HUES48 (cell line): Measurements from ENCODE around the gene UTY.
"Not testable (repeated sequence)": the region's sequence is repeated elsewhere in the genome, so short reads cannot be mapped to it uniquely, and the experiment has no call there.

ENCODE experiments used
- H3K27ac ChIP-seq: one replicate; pipeline ENCODE4 v1.7.0; 2013; ENCODE audit warnings: low read depth, low read length, inconsistent platforms
- H3K27me3 ChIP-seq: 2 replicates; pipeline ENCODE4 v1.6.1; 2013; ENCODE audit warnings: mild to moderate bottlenecking, low read length; ENCODE audit not compliant: control insufficient read depth, insufficient read depth
- H3K36me3 ChIP-seq: 2 replicates; pipeline ENCODE4 v1.6.1; 2013; ENCODE audit warnings: low read length; ENCODE audit not compliant: control insufficient read depth, insufficient read depth
- H3K4me1 ChIP-seq: 2 replicates; pipeline ENCODE4 v1.6.1; 2013; ENCODE audit warnings: mild to moderate bottlenecking, low read length; ENCODE audit not compliant: control insufficient read depth, insufficient read depth
- H3K4me3 ChIP-seq: 2 replicates; pipeline ENCODE4 v1.5.1; 2013; ENCODE audit warnings: mild to moderate bottlenecking, low read depth, low read length
- H3K9ac ChIP-seq: 2 replicates; pipeline ENCODE4 v1.6.1; 2013; ENCODE audit warnings: mild to moderate bottlenecking, low read depth, low read length, moderate library complexity
- H3K9me3 ChIP-seq: 2 replicates; pipeline ENCODE4 v1.6.1; 2013; ENCODE audit warnings: low read length; ENCODE audit not compliant: control insufficient read depth, insufficient read depth

Gene UTY

GRCh38 chrY:13296176-13296890 is 183.5 kb downstream of the UTY start:
- no peak overlapping the region for H3K9ac ChIP-seq
- H3K4me1 ChIP-seq = no peaks in the 10 kb centered on the region
- H3K4me3 ChIP-seq = no peak overlapping the region
- no peaks in the 10 kb centered on the region for H3K27me3 ChIP-seq
- H3K36me3 ChIP-seq = no peaks in the 10 kb centered on the region
- no peak overlapping the region for H3K27ac ChIP-seq
- no peaks in the 10 kb centered on the region for H3K9me3 ChIP-seq

- no peak overlapping the region for H3K9ac ChIP-seq
- no peaks in the 10 kb centered on the region for H3K36me3 ChIP-seq
- no peak overlapping the region for H3K4me3 ChIP-seq
- H3K27me3 ChIP-seq = no peaks in the 10 kb centered on the region
- no peaks in the 10 kb centered on the region for H3K9me3 ChIP-seq
- H3K27ac ChIP-seq = no peak overlapping the region
- no peaks in the 10 kb centered on the region for H3K4me1 ChIP-seq
These were observed 184.8 kb downstream of the UTY start for GRCh38 chrY:13295026-13295425.

GRCh38 chrY:13291199-13291598 is 188.6 kb downstream of the UTY start:
- no peaks in the 10 kb centered on the region for H3K9me3 ChIP-seq
- no peak overlapping the region for H3K4me3 ChIP-seq
- no peak overlapping the region for H3K9ac ChIP-seq
- no peaks in the 10 kb centered on the region for H3K4me1 ChIP-seq
- no peaks in the 10 kb centered on the region for H3K27me3 ChIP-seq
- no peak overlapping the region for H3K27ac ChIP-seq
- H3K36me3 ChIP-seq = no peaks in the 10 kb centered on the region

GRCh38 chrY:13282151-13283054 is 197.4 kb downstream of the UTY start:
- not testable (repeated sequence) for H3K9me3 ChIP-seq, H3K36me3 ChIP-seq, H3K9ac ChIP-seq, H3K4me3 ChIP-seq, H3K4me1 ChIP-seq, H3K27me3 ChIP-seq, H3K27ac ChIP-seq

GRCh38 chrY:13279561-13279960 is 200.3 kb downstream of the UTY start:
- Histone ChIP-seq H3K9me3 (no peaks in the 10 kb centered on the region), H3K36me3 (no peaks in the 10 kb centered on the region), H3K4me1 (no peaks in the 10 kb centered on the region), H3K27me3 (no peaks in the 10 kb centered on the region), H3K27ac (no peak overlapping the region), H3K4me3 (no peak overlapping the region), H3K9ac (no peak overlapping the region)

- no peaks in the 10 kb centered on the region for H3K27me3 ChIP-seq
- no peak overlapping the region for H3K4me3 ChIP-seq
- H3K4me1 ChIP-seq = no peaks in the 10 kb centered on the region
- no peak overlapping the region for H3K27ac ChIP-seq
- no peaks in the 10 kb centered on the region for H3K36me3 ChIP-seq
- no peaks in the 10 kb centered on the region for H3K9me3 ChIP-seq
- H3K9ac ChIP-seq = no peak overlapping the region
These were observed 208.1 kb downstream of the UTY start for GRCh38 chrY:13271706-13272105.

- H3K4me1 ChIP-seq, H3K4me3 ChIP-seq, H3K27ac ChIP-seq, H3K9ac ChIP-seq, H3K27me3 ChIP-seq, H3K9me3 ChIP-seq, H3K36me3 ChIP-seq: not testable (repeated sequence)
These were observed 225.8 kb downstream of the UTY start for GRCh38 chrY:13253941-13254440.

- Histone ChIP-seq H3K4me3 (no peak overlapping the region), H3K27ac (no peak overlapping the region), H3K9me3 (no peaks in the 10 kb centered on the region), H3K36me3 (no peaks in the 10 kb centered on the region), H3K4me1 (no peaks in the 10 kb centered on the region), H3K9ac (no peak overlapping the region), H3K27me3 (no peaks in the 10 kb centered on the region)
These were observed 229.4 kb downstream of the UTY start for GRCh38 chrY:13250421-13250820.

GRCh38 chrY:13243716-13244115 is 236.1 kb downstream of the UTY start:
- no peak overlapping the region for H3K27ac ChIP-seq
- no peak overlapping the region for H3K9ac ChIP-seq
- no peaks in the 10 kb centered on the region for H3K9me3 ChIP-seq
- no peaks in the 10 kb centered on the region for H3K36me3 ChIP-seq
- no peaks in the 10 kb centered on the region for H3K27me3 ChIP-seq
- H3K4me1 ChIP-seq = no peaks in the 10 kb centered on the region
- no peak overlapping the region for H3K4me3 ChIP-seq

- no peak overlapping the region for H3K9ac ChIP-seq
- H3K27ac ChIP-seq = no peak overlapping the region
- H3K27me3 ChIP-seq = no peaks in the 10 kb centered on the region
- no peaks in the 10 kb centered on the region for H3K4me1 ChIP-seq
- no peaks in the 10 kb centered on the region for H3K36me3 ChIP-seq
- no peak overlapping the region for H3K4me3 ChIP-seq
- no peaks in the 10 kb centered on the region for H3K9me3 ChIP-seq
These were observed 245.9 kb downstream of the UTY start for GRCh38 chrY:13233901-13234300.

GRCh38 chrY:13233118-13233517 is 246.7 kb downstream of the UTY start:
- H3K9ac ChIP-seq = no peak overlapping the region
- no peaks in the 10 kb centered on the region for H3K4me1 ChIP-seq

More at GRCh38 chrY:13233118-13233517, 246.7 kb downstream of the UTY start:
- Histone ChIP-seq H3K9me3 (no peaks in the 10 kb centered on the region), H3K27me3 (no peaks in the 10 kb centered on the region), H3K4me3 (no peak overlapping the region), H3K36me3 (no peaks in the 10 kb centered on the region), H3K27ac (no peak overlapping the region)
